Stimulated activated CD4-positive, alpha-beta T cell treated with anti-CD3 and anti-CD28 coated beads, Interleukin-1b, Interleukin-23, amount 100 ng/mL, for 1 hour (primary cell): ENCODE data around the gene COL5A1.
"Not testable (repeated sequence)": the region's sequence is repeated elsewhere in the genome, so short reads cannot be mapped to it uniquely, and the experiment has no call there.

Experiments used
- DNase-seq, 2 donors: peaks; one replicate each; pipeline ENCODE4 v3.0.0-alpha.2; 2020; ENCODE audit warnings: low read depth in 2 of 2

The COL5A1 gene

DNA sequence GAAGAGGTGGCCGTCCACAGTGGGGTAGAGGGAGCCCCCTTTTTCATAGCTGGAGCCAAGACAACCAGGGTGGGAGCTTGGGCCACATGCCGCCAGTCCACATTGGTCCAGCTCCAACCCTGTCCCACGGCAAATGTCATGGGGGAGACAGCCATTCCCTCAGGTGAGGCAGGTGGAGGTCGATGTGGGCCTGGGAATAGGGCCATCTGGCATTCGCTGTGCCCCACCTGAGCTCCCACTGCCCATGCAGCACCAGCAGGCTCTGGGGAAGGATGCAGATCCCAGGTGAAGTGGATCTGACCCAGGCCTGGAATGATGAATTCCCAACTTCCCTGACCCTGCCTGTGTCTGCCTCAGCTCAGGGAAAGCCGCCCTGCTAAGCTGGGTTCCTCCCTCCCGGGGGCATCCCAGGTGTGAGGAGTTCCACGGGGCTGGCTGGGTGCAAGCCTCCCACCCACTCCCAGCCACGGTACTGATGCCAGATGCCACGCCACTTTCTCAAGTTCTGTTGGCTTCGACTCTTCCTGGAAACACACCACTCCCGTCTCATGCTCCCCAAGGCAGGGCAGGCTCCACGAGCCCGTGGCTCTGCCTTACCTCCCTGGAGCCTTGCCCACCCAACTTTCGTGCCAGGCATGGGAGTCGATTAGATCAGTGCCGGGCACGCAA lies 213.8 kb downstream of the COL5A1 start:
- DNase-seq: no peak

DNA sequence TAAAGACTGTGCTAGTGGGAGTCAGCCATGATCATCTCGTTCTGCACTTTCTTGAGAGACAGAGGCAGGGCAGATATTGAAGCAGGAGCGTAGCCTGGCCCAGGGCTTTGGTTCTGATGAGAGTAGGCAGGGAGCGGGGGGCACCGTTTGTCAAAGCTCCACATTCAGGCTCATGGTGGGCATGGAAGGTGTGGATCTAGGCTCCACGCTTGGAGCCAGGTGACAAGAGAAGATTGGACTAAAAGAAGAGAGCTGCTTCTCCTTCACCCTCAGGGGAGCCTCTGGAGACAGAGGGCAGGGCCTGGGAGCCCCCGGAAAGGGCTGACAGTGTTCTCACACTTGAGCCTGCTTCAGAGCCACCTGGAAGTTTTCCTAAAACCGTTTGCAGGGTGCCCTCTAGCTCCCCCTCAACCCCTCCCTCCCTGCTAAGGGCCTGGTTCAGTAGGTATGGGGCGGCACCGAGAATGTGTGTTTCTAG lies 214.3 kb downstream of the COL5A1 start:
- no peak for DNase-seq

DNA sequence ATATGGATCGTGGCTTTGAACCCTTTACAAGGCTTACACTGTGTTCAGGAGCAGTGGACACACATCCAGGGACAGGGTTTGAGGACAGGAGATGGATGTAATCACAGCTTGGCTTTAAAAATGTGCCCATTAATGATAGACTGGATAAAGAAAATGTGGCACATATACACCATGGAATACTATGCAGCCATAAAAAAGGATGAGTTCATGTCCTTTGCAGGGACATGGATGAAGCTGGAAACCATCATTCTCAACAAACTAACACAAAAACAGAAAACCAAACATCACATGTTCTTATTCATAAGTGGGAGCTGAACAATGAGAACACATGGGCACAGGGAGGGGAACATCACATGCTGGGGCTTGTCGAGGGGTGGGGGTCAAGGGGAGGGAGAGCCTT lies 215.8 kb downstream of the COL5A1 start:
- not testable (repeated sequence) for DNase-seq

DNA sequence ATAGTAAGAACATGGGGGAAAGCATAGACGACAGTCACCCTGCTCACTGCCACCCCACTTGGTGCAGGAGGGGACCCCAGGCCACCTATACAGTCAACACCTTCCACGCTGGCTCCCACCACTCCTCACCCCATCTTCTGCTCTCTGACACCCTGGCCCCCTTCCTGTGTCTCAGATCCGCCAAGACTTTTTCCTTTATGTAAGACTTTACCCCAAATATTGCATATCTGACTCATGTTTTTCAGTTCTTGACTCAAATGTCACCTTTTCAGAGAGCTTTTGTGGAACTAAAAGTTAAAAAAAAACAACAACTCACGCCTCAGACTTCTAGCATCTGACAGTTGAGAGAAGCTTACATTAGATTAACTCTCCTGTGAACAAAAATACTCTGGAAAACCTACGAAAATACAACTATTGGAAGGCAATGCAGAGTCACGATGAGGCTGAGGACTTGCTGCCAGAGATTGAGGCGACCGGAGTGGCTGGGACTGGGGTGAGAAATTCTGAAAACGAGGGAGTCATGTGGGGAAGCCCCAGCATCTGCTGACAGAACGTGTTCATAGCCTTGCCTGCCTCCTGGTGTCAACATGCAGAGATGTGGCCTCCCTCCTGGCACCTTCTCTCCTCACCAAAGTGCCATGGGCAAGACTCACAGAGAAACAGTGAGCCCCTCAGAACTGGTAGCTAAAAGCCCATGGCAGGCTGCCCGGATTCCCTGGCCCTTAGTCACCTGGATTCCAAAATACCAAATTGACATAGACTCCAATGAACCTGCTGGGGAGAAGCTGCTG lies 216.6 kb downstream of the COL5A1 start:
- DNase-seq: no peak

DNA sequence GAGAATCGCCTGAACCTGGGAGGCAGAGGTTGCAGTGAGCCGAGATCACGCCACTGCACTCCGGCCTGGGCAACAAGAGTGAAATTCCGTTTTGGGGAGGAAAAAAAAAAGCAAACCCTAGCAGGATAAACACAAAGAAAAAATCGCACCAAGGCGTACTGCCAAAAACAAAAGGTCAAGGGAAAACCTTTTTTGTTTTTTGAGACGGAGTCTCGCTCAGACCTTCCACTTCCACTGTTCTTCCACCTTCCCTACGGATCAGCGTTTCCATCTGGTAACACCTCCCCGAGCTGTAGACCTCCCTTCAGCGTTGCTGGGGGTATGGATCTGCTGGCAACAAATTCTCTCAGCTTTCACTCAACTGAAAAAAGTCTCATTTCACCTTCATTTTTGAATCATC lies 218.9 kb downstream of the COL5A1 start:
- no peak for DNase-seq

DNA sequence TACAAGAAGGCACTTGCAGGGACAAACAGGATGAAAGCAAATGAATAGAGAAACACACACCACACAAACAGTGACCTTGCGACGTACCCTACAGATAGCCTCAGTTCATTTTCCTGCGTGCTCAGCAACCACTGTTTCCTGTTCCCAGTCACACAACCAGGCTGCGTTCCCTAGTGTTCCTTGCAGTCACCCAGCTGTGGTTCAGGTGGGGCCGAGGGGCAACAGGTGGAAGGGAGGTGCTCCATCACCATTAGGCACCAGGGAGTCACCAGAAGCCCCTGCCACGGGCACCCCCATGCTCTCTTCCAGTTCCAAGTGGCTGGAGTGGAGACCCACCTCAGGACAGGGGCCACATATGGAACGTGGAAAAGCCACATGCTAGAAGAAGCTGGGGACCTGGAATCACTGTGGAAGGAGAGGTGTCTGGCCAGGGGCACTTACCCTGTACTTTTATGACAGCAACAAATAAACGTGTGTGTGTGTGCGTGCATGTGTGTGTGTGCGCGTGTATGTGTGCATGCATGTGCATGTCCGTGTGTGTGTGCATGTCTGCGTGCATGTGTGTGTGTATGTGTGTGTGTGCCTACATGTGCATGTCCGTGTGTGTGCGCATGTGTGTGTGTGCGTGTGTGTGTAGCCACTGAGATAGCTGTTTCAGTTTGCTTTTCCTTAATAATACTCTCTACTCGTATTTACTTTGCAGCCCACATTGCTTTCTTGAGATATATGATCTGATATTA lies 220.2 kb downstream of the COL5A1 start:
- no peak for DNase-seq

DNA sequence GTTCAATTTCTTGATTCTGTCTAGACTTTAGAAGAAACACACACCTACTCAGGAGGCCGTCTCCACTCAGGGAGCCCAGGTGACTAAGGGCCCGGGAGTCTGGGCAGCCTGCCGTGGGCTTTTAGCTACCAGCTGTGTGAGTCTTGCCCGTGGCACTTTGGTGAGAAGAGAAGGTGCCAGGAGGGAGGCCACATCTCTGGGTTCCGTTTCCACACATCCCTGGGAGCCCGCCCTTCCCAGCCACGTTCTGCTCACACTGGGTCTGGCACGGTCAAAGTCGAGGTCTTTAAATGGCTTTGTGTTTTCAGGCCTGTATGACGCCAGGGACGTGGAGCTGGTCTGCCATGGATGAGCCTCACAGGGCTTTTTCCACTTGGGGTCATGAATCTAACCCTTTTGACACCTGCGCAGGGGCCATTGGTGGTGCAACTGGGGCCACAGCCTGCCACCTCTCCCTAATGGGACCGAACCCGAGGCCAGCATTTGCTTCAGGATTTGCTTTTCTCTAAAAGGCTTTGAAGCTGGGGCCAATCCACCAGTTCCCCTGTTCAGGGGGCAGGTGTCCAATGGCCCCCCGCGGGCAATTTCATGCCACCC lies 221.8 kb downstream of the COL5A1 start:
- no peak for DNase-seq

DNA sequence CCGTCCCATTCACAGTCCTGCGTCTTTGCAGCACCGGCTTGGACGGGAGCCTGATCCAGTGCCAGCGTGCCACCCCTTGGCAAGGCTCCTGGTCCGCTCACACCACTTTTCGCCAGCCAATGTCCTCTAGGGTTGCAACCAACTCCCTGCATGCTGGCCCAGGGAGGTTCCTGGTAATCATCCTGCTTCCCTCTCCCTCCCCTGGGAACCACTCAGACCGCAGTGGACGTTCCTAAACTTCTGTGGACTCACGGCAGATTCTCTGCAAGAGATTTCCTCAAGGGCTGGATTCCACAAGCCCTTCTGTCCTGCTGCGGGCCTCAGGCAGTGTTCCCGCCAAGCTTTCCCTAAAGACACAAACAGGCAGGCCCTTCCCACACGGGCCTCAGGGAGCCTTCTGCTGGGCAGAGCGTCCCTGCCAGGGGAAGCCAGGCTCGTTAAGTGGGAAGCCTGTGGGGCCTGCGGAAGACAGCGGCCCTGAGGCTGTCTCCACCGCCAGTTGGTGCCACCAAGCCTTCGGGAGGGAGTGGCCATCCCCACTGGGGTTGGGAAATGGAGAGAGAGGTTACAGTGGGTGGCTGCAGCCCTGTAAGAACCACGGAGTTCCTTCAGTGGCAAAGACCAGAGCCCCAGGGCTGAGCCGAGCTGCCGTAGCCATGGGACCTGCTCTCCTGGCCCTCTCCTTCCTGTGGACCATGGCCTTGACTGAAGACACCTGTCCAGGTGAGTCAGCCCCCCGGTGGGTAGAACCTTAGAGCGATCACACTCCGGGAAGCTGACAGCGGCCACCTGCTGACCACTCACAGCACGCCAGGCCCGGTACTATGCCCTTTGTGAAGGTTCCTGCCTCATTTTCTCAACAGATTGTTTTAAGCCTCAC lies 222.6 kb downstream of the COL5A1 start:
- DNase-seq: no peak

DNA sequence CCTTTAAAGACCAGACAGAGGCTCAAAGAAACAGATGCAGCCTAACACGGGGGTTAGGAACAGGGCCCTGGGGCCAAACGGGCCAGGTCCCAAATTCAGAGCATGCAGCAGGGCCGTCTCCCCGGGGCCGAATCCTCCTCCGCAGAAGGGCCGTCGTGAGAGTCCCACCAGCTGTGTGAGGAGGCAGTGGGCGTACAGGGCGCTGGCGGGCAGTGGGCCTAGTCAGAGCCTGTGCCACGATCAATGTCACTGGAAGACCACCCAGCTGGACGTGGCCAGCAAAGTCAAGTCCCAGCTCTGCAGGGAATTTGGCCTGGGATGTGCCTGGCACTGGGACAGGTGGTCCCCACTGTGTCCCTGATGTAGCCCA lies 223.2 kb downstream of the COL5A1 start:
- no peak for DNase-seq

DNA sequence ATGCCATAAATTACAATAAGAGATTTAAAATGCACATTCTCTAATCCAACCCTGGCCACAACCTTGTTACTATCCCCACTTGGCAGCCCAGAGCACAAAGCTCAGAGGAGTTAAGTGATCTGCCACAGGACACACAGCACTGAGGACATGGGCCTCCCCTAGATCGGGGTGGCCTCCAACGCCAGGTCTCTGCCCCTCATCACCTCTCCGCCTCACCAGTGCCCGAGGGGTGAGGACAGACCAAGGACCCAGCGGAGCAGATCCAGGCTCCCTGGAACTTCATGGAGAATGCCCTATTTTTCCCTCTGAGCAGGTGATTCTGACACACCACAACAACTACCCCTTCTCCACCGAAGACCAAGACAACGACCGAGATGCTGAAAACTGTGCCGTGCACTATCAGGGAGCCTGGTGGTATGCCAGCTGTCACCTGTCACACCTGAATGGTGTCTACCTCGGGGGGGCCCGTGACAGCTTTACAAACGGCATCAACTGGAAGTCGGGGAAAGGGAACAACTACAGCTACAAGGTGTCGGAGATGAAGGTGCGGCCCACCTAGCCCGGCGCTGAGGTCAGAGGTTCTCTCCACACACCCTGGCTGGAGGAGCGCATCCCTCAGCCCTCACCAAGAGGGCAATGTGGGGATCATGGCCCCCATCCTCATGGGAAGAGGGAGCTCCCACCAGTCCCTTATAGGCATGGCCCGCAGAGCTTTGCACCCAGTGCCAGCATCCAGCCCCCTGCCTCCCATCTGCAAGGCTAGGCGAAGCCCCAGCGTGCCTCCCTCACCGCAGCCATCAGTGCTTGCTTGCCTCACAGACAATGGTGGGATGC lies 226.5 kb downstream of the COL5A1 start:
- DNase-seq: no peak

DNA sequence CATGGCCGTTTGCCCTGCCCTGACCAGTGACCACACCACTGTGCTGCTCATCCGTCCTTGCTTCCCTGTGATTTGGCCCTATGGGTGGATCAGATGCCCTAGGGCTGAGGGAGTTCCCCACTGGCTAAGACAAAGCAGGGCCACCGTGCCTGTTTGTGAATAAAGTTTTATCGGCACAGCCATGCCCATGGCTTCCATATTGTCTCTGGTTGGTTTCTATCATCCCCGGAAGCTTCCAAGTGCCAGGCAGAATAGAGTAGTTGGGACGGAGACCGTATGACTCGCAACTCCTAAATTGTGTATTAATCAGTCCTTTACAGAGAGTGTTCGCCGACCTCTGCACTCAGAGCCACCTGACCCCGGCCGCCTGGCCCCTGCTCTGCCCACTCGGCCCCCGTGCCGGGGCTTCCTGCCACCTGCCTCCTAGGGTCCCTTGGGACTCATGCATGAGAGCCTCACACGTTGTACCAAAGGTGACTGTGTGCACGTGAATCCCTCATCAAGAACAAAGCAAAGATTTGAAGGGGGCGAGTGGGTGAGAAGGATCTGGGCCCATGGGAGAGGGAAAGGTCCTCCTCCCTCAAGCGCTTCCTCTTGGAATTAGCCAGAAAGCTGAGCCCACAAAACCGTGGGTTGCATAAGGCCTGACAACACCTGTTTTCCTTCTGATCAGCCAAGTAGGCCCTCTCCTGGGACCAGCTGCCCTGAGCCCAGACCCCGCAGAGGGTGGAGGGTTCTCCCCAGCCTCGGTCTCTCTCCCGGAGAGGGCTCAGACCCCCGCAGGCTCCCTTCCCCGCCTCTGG lies 227.3 kb downstream of the COL5A1 start:
- DNase-seq: no peak

DNA sequence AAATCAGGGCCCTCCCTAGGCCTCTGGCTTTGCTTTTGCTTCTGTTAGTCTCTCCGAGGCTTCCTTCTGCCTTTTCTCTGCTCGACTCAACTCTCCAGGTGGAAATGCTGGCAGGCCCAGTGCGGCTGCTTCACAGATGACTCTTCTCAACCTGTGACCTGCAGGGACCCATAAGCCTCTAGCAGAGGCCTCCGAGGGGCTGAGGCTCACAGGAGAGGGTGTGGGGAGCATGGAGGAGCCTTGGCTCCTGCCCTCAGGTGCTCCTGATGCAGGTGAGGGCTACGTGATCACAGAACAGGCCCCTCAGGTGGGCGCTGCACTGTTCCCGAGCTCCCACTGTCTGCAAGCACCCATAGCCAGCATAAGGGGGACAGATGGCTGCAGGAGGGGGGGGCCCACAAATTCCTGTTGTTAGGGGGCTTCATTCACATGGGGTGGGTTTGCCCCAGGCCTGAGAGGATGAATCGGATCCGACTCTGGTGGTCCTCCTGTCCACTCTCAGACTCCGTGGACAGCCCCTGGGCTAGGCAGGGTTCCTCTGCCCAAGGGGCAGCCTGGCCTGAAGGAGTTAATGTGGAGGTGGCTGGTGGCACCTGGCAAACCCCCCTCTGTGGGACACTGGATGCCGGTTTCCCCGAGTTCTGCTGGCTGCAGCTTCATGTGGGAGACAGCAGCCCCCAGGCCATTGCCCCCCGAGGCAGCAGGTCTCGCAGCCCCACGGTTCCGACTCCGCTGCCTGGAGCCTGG lies 228.1 kb downstream of the COL5A1 start:
- no peak for DNase-seq

DNA sequence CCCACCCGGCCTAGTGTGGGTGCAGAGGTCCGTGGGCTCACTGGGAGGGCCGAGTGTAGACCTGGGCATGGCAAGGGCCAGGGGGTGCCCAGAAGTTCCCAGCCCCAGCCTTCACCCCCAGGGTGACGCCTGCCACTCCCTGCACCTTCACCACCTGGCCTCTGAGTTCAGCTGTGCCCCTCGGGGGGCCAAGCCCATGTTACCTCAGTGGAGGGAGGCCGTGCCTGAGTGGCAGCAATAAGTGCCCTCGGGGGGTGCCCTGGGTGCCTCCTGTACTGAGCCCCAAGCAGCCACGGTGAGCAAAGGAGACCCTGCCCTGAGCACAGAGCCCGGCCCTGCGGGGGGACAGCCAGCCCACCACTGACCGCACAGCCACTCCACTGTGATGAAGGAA lies 228.7 kb downstream of the COL5A1 start:
- no peak for DNase-seq

DNA sequence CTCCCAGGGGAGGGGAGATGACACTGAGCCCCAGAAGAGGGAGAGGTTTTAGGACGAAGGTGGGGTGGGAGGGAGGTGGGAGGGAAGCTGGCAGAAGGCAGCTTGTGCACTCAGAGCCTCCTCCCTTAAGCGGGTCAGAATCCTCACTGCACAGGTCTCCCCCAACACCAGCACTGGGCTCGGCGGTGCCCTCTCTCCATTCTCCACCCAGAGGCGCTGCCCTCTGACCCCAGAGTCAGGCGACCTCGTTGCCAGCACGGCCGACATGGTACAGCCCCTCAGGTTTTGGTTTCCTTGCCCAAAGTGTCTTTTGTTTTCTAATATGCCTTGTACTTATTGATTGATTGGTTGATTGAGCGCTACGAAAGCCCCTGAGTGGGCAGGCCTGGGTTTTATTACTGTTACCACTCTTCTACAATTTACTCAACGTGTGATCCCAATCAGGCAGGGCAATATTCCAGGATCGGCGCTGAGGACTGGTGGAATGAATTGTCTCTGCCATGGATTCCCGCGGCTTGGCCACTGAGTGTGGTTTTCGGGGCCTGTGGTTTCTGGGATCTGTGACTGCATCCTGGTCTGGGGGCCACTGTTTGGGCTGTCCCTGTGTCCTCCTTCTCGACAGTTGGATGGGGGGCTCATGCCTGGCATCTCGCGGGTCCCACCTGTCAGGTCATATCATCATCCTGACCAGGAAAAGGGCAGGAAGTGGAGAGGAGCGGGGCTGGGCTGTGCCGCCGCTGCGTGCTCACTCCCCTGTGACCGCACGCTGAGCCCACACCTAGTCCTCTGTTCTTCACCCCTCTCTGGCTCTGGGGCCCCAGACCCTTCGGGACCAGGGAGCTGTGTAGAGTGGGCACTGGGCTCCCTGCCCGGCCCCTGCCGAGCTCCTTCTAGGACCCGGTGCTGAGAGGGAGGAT lies 229.4 kb downstream of the COL5A1 start:
- no peak for DNase-seq

DNA sequence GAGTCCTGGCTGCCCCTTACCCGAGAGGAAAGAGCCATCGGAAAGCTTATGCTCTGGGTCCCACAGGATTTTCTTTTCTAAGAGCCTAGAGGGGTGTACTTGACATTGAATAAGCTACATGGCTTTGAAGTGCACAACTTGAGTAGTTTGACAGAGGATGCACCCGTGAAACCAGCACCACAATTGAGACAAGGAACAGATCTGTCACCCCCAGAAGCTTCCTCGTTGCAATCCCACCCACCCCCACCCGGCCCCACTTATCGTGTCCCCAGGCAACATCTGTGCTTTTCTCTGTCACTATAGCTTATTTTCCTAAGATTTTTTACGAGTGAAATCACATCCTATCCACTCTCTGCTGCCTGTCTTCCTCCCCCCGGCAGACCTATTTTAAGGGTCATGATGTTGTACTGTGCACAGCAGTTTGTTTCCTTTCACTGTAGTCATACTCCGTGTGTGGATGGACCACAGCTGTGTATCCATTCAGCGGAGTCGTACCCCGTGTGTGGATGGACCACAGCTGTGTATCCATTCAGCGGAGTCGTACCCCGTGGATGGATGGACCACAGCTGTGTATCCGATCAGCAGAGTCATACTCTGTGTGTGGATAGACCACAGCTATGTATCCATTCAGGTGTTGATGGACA lies 230.2 kb downstream of the COL5A1 start:
- no peak for DNase-seq

DNA sequence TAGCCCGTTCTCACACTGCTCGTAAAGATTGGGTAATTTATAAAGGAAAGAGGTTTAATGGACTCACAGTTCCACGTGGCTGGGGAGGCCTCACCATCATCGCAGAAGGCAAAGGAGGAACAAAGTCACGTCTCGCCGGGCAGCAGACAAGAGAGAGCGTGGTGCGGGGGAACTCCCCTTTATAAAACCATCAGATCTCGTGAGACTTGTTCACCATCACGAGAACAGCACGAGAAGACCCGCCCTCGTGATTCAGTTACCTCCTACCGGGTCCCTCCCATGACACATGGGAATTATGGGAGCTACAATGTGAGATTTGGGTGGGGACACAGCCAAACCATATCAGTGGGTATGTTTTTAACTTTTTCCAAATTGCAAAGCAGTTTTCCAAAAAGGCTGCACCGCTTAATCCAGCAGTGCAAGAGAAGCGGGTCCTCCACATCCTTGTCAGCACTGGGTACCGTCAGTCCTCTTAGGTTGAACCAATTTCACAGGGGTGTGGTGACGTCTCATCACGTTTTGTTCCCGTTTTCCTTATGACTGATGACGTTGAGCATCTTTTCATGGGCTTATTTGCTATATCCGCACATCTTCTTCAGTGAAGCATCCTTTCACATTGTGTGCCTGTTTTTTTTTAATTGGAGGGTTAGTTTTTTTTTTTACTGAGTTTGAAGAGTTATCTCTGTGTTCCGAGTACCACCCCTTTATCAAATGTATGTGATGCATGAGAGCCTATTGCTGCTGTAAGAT lies 231.1 kb downstream of the COL5A1 start:
- no peak for DNase-seq

DNA sequence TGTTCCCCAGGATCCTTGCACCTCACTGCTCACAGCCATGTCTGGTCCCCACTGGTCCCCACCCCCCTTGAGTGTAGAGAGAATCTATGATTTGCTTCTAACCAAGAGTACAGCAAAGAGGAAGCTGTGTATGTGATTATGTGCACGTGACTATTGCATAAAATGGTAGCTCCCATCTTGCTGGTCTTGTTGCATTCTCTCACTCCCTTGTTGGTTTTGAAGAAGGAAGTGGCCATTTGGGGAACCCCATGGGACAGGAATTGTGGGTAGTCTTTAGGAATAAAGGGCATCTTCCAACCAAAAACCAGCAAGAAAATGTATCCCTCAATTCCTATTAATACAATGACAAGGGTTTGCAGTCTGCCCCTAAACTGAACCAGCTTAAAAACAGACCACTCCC lies 233.8 kb downstream of the COL5A1 start:
- no peak for DNase-seq
